GM18519 (cell line): ENCODE measurements around the gene GRIK4.

ENCODE experiments used
- ATAC-seq: cut with Tn5 transposase; IDR thresholded peaks from one replicate; pipeline ENCODE4 v1.9.1; 2021; ENCODE audit warnings: mild to moderate bottlenecking, moderate library complexity; ENCODE audit not compliant: unreplicated experiment, low FRiP score

The GRIK4 gene

DNA sequence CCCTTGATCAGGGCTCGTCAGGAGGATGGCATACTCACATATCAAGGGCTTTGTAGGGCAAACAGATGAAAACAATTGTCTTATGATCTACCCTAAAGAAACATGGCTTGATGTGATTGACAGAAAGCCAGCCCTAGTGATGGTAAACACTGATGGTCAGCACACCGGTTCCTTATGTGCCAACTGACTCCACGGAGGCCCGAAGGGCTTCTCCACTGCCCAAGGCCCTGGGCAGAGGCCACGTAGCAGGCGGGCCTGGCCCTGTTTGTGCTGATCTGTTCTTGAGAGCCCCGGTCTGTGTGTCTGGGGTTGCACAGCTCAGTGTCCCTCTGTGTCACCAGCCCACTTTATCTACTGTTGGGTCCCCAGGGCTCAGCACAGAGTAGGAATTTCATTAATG lies 115.2 kb downstream of the GRIK4 start:
- no peak for ATAC-seq

DNA sequence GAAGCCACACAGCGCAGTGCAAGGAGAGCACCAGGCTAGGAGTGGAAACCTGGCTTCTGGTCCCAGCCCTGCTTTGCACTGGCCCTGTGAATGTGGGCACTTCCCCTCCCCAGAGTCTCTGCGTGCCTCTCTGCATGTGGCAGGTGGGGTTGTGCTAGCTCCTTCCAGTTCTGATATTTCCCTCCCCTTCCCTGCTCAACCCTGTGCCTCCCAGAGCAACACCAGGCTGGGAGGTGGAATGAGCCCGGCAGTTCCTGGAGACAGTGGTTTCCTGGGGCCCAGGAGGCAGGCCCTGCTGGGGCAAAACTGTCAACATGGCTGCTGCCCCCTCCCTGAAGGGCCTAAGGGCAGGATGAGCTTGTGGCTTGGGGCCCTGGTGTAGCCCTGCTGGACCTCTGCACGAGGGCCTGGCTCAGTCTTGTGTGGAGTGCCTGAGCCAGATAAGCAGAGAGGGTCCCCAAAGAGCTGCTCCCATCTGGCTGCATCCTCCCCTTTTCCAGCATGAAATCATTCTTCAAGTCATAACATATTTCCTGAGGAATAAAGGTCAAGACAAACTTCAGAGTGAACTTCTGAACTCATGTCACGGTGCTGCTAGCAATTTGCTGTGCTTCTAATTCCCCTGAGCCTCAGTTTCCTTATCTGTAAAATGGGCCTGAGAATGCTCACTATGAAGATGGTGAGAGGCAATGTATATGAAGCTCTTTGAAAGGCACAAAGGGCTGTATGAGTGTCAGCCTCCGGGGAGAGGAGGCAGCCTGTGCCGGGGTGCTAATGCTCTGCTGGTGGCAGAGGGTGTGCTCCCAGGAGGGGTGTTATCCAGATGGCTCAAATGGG lies 116.0 kb downstream of the GRIK4 start:
- no peak for ATAC-seq

DNA sequence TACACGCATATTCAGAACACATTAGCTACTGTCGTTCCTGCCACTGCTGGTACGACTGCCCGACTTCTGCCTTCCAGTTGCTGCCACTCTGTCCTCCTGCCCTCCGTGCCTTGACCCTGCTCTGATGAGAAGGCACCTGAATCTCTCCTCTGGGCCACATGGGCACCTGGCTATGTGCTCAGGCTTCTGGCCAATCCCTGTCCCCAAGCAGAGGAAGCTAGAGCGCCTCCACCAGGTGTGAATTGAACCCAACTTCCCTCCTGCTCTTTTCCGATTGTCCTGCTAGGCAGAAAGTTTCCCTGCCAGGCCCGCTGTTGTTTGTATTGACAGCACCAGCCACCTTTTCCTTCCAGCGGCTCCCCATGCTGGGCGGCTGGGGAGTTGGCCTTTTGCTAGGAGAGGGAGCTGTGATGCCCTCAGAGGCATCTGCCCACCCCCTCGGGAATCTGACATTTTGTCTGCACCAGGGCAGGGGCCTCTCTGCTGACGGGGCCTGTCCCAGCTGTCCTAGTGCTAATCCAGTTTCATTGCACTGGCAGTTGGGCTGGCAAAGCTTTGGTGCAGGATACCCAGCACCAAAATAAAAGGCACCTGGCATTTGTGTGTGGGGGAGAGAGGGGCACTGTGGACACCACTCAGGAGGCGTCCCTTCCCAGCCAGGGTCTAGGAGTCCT lies 118.0 kb downstream of the GRIK4 start:
- no peak for ATAC-seq

DNA sequence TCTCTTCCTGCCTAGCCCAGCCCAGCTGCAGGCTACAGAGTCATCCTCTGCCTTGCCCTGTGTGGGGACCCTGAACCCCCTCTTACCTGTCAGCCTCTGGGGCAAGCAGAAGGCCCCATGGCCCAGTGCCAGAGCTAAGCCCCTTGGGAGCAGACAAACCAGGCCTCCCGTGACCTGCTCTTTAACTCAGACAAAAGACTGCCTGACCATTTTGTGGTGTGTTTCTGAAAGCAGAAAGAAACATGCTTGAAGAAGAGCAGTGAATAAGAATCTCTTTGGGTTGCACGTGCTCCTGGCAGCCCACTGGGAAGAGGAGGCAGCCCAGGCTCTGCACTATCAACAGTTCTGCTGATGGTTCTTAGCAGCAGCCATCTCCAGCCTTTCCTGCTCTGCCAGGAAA lies 118.6 kb downstream of the GRIK4 start:
- ATAC-seq = no peak

DNA sequence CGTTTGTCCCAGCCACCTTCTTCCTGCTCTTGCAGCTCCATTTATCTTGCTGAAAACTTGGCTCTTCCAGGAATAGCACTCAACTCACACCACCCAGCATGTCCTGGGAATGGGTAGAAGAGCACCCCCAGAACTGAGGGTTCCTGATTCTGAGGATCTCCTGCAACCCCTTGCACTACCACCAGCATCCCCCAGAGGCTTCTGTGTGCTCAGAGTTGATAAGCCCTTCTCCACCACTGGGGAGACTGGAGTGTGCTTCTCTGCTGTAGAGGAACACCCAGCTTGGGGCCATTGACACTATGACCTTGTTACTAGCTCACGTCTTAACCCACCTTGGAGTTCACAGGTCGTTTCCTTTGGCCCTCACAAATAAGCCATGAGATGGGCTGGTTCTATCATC lies 121.0 kb downstream of the GRIK4 start:
- no peak for ATAC-seq

DNA sequence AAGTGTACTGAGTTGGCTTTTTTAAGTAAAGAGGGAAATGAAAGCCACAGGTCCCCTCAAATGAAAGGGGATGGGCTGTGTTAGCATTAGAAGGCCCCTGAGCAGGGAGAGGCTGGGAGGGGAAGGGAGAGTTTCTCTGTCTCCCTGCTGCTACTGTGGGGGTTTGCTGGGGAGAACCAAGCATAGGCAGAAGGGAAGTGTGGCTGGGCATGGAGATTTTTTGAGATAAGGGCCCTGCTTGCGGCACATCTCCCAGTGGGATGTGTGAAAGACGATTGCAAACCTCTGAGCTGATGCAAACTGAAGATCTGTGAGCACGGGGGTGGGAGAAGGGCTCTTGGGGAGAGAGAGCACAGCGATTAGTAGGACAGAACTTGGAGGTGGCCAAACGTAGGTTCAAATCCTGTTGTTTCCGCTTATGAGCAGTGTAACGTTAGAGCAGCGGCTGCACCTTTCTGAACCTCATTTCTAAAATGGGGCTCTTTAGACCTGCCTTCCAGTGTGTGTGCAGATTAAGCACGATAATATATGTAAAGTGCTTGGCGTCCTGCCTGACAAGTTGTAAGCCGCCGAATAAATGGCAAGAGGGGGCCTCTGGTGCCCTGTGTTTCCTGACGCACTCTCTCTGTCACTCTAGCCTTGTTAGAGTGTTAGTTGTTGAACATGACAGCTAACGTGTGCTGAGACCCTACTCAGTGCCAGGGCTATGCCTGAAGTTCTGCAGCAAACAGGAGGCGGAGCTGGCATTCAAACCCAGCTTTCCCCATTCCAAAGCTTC lies 122.3 kb downstream of the GRIK4 start:
- ATAC-seq = no peak

DNA sequence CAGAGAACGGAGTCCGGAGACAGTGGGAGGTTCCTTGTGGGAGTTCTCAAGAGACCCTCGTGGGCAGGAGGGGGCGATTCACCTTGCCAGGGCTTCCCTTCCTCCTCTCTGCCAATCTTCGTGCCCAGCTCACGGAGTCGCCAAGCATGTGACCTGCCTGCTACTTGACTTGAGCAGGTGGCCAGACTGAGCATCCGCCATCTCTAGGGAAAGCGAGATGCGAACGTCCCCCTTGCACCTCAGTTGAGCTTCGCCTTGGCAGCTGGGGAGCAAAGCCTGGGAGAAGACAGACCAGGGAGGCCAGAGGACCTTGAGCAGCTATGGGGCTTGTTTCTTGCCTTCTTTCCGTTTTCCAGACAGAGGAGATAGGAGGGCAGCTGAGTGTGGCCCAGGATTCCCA lies 123.2 kb downstream of the GRIK4 start:
- no peak for ATAC-seq

DNA sequence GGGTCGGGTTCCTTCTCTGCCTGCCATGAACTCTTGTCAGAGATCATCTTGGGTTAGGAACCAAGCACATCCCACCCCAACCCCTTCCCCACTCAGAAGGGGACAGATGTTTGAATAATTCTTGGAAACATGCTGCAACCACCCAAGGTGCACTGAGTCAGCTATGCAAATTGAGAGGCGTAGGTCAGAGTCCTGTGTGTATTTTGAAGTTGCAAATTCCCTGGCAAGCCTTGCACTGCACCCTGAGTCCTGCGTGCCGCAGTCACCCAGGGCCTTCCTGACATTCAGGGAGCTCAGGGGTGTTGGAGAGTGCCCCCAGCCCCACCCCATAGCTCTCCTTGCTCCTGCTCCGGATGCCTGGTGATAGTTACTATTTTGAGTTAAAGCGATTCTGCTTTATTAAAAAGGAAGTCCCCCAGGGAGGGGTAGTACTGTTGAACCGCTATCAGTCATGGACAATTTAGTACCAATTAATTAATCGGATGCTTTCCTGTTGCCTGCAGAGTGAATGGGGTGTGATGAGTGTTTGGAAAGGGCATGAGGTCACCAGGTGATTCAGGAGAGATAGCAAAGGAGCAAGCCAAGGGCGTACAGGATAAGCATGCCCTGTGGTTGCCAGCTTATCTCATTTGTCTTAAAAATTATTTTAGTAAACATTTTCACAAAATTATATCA lies 123.7 kb downstream of the GRIK4 start:
- ATAC-seq = no peak

DNA sequence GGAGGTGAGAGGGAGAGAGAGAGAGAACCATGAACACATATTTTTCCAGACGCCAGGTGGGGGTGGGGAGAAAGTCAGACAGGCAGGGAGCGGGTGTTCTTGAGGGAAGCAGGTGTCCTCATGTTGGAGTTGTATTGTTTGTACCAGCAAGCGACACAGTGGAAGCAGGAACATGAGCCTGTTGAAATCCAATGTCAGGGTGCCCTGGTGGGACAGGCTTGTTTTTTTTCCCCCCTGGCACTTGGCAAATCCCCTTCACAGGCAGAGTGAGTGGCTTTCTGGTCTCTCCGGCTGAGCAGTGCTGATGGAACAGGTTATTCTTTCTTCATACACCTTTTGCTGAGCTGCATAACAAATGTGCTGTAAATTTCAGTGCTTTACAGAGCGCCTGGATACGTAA lies 125.6 kb downstream of the GRIK4 start:
- no peak for ATAC-seq

DNA sequence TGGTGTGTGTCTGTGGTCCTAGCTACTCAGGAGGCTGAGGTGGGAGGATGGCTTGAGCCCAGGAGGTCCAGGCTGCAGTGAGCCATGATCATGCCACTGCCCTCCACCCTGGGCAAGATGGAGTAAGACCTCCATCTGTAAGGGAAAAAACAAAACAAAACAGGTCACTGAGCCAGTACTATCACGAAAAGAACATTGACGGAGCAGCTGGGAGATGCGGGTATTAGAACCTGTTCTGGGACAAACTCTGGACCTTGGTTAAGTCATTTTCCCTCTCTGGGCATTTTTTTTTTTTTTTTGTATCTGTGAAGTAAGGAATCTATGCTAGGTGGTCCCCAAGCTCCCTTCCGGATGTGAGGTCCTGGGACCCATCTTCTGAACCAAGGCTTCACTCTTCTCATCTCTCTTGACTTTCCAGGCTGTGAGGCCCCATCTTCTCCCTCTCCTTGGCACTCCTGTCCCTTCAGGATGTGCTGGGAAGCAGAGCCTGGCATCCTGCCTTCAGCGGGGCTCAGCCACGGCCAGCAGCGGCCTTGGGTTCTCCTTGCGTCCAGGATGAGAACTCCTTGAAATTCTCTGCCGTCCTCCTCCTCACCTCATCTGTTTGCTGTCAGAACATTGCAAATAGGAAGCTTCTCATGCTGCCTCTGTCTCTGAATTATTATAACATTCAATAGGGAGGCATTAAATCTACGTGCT lies 130.8 kb downstream of the GRIK4 start:
- no peak for ATAC-seq

DNA sequence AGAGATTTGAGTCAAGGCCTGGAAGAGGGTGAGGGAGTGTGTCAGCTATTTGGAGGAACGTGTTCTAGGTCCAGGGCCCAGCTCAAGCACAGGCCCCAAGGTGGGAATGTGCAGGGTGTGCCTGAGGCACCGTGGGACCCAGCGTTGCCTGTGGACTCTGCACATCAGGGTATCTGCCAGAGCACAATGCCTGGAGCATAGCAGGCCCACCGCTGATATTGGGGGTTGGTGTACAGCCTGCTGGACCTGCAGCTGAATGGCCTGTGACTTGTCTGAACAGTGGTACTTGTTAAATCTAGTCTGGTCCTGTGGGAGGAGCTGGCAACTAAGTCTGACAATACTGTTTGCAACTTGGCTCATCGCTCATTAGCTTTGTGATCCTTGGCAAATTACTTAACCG lies 131.7 kb downstream of the GRIK4 start:
- no peak for ATAC-seq

DNA sequence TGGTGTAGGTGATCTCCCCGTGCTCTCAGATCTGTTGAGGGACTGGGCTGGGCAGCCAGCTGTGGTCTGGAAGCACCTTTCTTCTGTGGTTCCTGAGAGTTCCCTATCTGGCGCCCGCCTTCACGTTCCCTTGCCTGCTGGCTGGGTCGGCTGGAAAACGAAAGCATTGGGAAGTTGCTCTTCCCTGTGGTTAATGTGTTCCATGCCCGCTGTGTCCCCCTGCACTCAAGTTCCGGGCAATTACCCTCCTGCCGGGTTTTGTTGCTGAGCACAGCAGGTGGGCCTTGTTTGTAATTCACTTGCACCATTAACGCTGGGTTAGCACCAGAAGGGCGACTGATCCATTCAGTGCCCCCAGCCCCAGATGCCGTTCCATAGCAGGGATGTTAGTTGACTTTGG lies 134.1 kb downstream of the GRIK4 start:
- no peak for ATAC-seq

DNA sequence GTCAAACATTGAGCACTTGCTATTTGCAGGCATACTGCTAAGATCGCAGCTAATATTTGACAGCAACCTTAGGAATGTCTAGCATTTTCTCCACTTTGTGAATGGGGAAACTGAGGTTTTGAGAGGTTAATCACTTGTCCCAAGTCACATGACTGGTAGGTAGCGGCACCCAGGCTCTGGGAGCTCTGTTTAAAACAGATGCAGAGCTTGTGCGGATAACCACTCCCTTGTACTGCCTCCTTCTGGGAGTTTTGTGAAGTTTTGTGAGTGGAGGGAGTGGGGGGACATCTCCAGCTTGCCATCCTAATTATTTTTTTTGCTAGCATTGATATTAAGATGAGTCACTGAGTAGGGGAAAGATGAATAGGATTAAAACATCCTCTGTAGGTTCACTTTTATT lies 134.7 kb downstream of the GRIK4 start:
- ATAC-seq = no peak

DNA sequence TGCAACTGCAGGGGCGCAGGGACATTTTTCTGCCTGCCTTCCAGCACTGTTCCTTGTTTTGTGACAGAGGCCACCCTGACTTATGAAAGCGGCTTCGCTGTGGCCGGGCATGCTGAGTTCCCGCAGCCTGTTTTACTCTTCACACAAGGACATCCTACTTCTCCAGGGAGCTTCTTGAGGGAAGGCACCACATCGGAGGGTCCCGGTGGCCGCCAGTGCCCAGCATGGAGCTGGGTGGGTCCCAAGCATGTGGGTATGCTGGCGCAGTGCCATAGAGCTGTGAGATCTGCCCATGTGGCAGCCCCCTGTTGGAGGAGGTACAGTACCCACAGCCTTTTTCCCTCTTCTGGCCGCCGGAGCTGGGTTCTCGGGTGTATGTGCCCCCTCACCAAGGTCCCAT lies 136.1 kb downstream of the GRIK4 start:
- ATAC-seq = no peak

DNA sequence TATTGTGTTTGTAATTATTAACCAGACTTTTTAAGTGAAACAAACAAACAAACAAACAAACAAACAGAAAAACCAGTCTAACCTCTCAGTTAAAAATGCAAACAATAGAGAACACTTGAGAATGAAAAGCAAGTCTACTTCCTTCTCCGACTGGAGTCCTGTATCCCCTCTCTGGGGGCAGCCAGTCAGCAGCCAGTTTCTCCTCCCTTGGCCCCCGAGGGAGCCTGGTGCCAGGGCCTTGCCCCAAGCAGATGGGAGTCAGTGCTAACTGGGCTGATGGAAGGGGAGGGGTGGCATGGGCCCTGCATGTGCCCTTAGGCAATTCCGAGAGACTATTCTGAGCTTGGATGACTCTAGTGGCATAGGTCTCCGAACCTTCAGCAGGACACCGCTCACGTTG lies 137.2 kb downstream of the GRIK4 start:
- no peak for ATAC-seq

DNA sequence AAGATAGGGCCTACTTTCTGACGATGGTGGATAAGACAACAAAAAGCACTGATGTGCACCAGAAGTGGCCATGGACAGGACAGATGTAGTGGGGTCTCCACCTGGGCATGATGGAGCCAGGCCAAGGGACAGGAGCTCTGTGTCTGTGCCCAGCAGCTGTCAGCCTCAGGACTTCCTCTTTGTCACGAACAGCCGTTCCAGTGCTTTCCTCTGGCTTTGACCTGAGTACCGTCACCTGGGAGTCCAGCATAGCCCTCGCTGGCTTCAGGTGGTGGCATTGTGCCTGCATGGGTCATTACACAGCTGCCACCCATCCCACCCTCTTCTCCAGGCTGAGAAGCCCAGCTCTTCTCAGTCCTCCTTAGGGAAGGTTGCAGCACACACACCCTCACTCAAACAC lies 137.8 kb downstream of the GRIK4 start:
- ATAC-seq = no peak

DNA sequence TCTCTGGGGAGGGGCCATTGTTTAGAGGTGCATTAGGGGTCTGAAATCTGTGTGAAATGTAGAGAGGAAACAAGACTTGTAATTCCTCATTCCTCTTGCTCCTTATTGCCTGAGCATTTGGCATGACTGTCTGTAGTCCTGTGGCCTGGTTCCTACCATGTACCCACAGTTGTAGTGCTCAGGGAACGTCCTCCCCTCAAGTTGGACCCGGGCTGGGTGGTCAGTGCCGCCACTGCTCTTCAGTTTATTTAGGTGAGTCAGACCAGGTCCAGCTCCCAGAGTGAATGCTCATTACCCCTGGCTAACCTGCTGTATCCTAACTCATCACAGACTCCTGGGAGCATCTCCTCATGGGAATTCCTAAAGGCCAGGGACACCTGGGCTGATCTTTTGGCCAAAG lies 139.8 kb downstream of the GRIK4 start:
- no peak for ATAC-seq

DNA sequence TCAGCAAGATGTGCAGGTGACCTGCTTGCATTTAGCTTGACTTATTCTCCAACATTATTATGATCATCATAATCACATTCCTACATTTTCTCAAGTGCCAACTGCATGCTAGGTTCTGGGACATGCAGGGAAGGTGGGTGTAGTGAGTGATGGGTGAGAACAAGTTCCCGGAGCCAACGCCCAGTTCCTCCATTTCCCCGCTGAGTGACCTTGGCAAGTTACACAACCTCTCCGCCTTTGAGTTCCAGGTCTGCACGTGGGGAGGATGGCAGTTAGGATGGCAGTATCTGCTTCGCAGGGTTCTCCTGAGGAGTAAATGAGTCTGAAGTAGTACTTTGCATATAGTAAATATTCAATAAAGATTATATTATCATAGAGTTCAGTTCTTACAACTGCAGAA lies 140.3 kb downstream of the GRIK4 start:
- ATAC-seq = no peak

DNA sequence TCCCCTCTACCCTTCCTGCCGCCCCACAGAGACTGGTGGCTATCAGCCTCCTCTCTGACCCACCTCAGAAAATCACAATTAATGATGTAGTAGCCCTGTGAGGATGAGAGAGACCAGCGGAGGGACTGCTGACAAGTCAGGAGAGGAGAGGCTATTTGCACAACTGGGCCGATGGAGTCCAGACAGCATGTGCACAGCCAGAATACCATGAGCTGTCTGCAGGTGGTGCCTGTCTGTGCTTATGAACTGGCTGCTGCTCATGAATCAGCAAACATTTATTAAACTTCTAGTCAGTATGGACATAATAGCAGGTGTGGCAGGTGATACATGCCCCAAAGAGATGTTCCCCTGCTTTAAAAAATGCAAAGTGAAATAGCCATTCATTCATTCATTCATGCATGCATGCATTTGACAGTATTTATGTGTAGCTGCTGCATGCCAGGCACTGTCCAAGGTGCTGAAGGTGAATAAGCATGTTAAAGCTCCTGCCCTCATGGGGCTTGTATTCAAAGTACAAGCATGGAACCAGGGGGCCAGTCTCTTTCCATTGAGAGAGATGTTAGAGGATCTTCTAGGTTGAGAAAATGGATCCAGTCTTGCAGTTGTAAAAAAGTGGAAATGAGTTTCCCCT lies 141.3 kb downstream of the GRIK4 start:
- ATAC-seq = no peak

DNA sequence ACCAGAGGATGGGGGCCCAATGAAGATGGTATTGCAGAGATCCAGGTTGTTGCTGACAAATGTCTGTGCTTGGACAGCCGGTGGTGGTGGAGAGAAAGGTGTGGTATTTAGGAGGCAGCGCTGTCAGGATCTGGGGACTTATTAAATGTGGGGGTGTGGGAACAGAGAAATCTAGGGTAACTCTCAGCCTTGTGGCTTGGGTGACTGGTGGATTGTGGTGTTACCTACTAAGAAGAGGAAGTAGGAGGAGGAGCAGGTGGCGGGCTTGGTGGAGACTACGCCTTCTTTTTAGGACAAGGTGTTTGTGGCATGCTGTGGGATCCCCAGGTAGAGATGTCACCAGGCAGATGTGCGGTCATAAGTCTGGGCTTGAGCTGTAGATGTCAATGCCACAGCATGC lies 144.0 kb downstream of the GRIK4 start:
- ATAC-seq = no peak
